Neural cell (in vitro differentiated cells): ENCODE data around the gene IGLL5. TPM values are rescaled to one million over a fixed set of nuclear protein-coding genes. Genes with fewer than 3 reads are reported as not detected.

Experiments
- H2AFZ ChIP-seq: fragments of 200-600, 300-800 bp; sonication (generic), shearing (Covaris generic); 2 replicates; pipeline ENCODE4 v1.6.0; 2014; ENCODE audit warnings: low read depth, mild to moderate bottlenecking, antibody characterized with exemption, low read length, moderate library complexity
- H3F3A ChIP-seq: fragments of 200-600 bp; shearing (Covaris generic); 2 replicates; pipeline ENCODE4 v1.6.1; 2016; ENCODE audit warnings: mild to moderate bottlenecking, moderate library complexity, mixed read lengths, antibody characterized with exemption, low read length; ENCODE audit not compliant: insufficient read depth, poor library complexity, severe bottlenecking
- H3K27ac ChIP-seq: fragments of 200-600, 300-800 bp; sonication (generic), shearing (Covaris generic); 2 replicates; pipeline ENCODE4 v1.5.1; 2014; ENCODE audit warnings: mild to moderate bottlenecking, low read length, moderate library complexity
- H3K27me3 ChIP-seq: fragments of 300-800, 200-600 bp; sonication (generic), shearing (Covaris generic); 2 replicates; pipeline ENCODE4 v1.6.0; 2014; ENCODE audit warnings: mild to moderate bottlenecking, low read depth, low read length, moderate library complexity; ENCODE audit not compliant: insufficient read depth
- H3K36me3 ChIP-seq: fragments of 300-800, 200-600 bp; sonication (generic), shearing (Covaris generic); 2 replicates; pipeline ENCODE4 v1.5.1; 2014; ENCODE audit warnings: mild to moderate bottlenecking, antibody characterized with exemption, low read length, moderate library complexity; ENCODE audit not compliant: insufficient read depth
- H3K4me2 ChIP-seq: fragments of 300-800, 200-600 bp; sonication (generic), shearing (Covaris generic); 2 replicates; pipeline ENCODE4 v1.6.0; 2014; ENCODE audit warnings: mild to moderate bottlenecking, low read length
- H3K4me3 ChIP-seq: fragments of 300-800, 200-600 bp; sonication (generic), shearing (Covaris generic); 2 replicates; pipeline ENCODE4 v1.5.1; 2014; ENCODE audit warnings: mild to moderate bottlenecking, low read length, moderate library complexity
- H3K79me2 ChIP-seq: fragments of 200-600 bp; shearing (Covaris generic); replicated peaks from 2 replicates; pipeline ENCODE4 v1.6.0; 2014; ENCODE audit warnings: mild to moderate bottlenecking, low read length, moderate library complexity; ENCODE audit not compliant: insufficient read depth
- H3K9ac ChIP-seq: fragments of 300-800, 200-600 bp; sonication (generic), shearing (Covaris generic); 2 replicates; pipeline ENCODE4 v1.6.1; 2016; ENCODE audit warnings: mild to moderate bottlenecking, low read length, mixed read lengths
- H3K9me2 ChIP-seq: fragments of 200-600 bp; shearing (Covaris generic); 2 replicates; pipeline ENCODE4 v1.6.1; 2016; ENCODE audit warnings: mild to moderate bottlenecking, low read length, mixed read lengths; ENCODE audit not compliant: insufficient read depth
- H3K9me3 ChIP-seq: fragments of 200-600, 300-800 bp; sonication (generic), shearing (Covaris generic); 2 replicates; pipeline ENCODE4 v1.6.1; 2016; ENCODE audit warnings: mild to moderate bottlenecking, mixed run types, low read length, moderate library complexity, mixed read lengths
- H4K20me1 ChIP-seq: fragments of 200-600 bp; shearing (Covaris generic); 2 replicates; pipeline ENCODE4 v1.6.1; 2016; ENCODE audit warnings: mild to moderate bottlenecking, mixed run types; ENCODE audit not compliant: insufficient read depth
- CTCF ChIP-seq: fragments of 450-650 bp; IDR thresholded peaks from 2 replicates; pipeline ENCODE4 v1.5.1; 2014; ENCODE audit warnings: antibody characterized with exemption, mild to moderate bottlenecking, moderate library complexity; ENCODE audit not compliant: poor library complexity, severe bottlenecking
- EP300 ChIP-seq: fragments of 450-650 bp; conservative IDR thresholded peaks from 2 replicates; pipeline ENCODE4 v1.6.1; 2014; ENCODE audit warnings: antibody characterized with exemption, mild to moderate bottlenecking, moderate library complexity; ENCODE audit not compliant: poor library complexity, severe bottlenecking
- EZH2 ChIP-seq: fragments of 200-600, 300-800 bp; shearing (Covaris generic), sonication (generic); IDR thresholded peaks from 2 replicates; pipeline ENCODE4 v1.6.1; 2014; ENCODE audit warnings: antibody characterized with exemption, low read length, borderline replicate concordance, mild to moderate bottlenecking; ENCODE audit not compliant: insufficient read depth, poor library complexity, severe bottlenecking
- MXI1 ChIP-seq: fragments of 450-650 bp; conservative IDR thresholded peaks from 2 replicates; pipeline ENCODE4 v1.6.1; 2014; ENCODE audit warnings: antibody characterized with exemption, mild to moderate bottlenecking; ENCODE audit not compliant: poor library complexity, severe bottlenecking
- POLR2AphosphoS5 ChIP-seq: IDR thresholded peaks from 2 replicates; pipeline ENCODE4 v1.6.1; 2012
- RAD21 ChIP-seq: fragments of 450-650 bp; conservative IDR thresholded peaks from 2 replicates; pipeline ENCODE4 v1.6.1; 2014; ENCODE audit warnings: antibody characterized with exemption, mild to moderate bottlenecking, moderate library complexity
- SMC3 ChIP-seq: fragments of 450-650 bp; conservative IDR thresholded peaks from 2 replicates; pipeline ENCODE4 v1.6.1; 2014; ENCODE audit warnings: antibody characterized with exemption, mild to moderate bottlenecking, moderate library complexity; ENCODE audit not compliant: poor library complexity
- TAF1 ChIP-seq: IDR thresholded peaks from 2 replicates; pipeline ENCODE4 v1.6.1; 2012; ENCODE audit warnings: low read depth
- polyA plus RNA-seq: library from polyadenylated mRNA; depleted of rRNA; stranded (reverse); fragments of >200 nt; gene quantifications from 2 replicates; pipeline ENCODE4 v1.2.3, GENCODE V29; 2014
- TF ChIP-seq, protein P1 (sequence below): IDR thresholded peaks from 2 replicates; pipeline ENCODE4 v1.6.1; 2012; ENCODE audit warnings: borderline replicate concordance

The IGLL5 gene
- polyA plus RNA-seq, 1 donor from 2014 or later: 0.19 TPM

DNA sequence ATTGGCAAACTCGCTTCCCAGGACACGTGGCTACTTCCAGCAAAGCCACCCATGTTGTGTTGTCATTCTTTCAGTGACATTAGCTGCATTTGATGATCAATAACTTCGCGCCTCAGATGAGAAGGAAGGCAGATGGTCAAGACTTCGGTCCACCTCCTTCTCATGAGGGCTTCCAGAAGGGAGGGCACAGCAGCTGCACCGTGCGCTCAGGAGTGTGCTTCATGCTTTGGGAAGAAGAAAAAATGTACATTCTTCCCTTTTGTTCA, 25.3 kb downstream of the IGLL5 start:
- Histone ChIP-seq H2AFZ (no peak overlapping the region), H3K9me3 (no peaks in the 10 kb centered on the region), H4K20me1 (no peaks in the 10 kb centered on the region), H3K9ac (no peak overlapping the region), H3K4me2 (no peak overlapping the region), H3K27me3 (no peaks in the 10 kb centered on the region), H3F3A (no peaks in the 10 kb centered on the region), H3K79me2 (no peaks in the 10 kb centered on the region), H3K9me2 (no peaks in the 10 kb centered on the region), H3K27ac (no peak overlapping the region), H3K4me3 (no peak overlapping the region), H3K36me3 (no peaks in the 10 kb centered on the region)
- TF ChIP-seq MXI1 (no peak), TAF1 (no peak), POLR2AphosphoS5 (no peak), CTCF (no peak), EP300 (no peak), EZH2 (no peak), RAD21 (no peak), SMC3 (no peak)
- TF ChIP-seq, protein P1, sequence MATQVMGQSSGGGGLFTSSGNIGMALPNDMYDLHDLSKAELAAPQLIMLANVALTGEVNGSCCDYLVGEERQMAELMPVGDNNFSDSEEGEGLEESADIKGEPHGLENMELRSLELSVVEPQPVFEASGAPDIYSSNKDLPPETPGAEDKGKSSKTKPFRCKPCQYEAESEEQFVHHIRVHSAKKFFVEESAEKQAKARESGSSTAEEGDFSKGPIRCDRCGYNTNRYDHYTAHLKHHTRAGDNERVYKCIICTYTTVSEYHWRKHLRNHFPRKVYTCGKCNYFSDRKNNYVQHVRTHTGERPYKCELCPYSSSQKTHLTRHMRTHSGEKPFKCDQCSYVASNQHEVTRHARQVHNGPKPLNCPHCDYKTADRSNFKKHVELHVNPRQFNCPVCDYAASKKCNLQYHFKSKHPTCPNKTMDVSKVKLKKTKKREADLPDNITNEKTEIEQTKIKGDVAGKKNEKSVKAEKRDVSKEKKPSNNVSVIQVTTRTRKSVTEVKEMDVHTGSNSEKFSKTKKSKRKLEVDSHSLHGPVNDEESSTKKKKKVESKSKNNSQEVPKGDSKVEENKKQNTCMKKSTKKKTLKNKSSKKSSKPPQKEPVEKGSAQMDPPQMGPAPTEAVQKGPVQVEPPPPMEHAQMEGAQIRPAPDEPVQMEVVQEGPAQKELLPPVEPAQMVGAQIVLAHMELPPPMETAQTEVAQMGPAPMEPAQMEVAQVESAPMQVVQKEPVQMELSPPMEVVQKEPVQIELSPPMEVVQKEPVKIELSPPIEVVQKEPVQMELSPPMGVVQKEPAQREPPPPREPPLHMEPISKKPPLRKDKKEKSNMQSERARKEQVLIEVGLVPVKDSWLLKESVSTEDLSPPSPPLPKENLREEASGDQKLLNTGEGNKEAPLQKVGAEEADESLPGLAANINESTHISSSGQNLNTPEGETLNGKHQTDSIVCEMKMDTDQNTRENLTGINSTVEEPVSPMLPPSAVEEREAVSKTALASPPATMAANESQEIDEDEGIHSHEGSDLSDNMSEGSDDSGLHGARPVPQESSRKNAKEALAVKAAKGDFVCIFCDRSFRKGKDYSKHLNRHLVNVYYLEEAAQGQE: no peak

DNA sequence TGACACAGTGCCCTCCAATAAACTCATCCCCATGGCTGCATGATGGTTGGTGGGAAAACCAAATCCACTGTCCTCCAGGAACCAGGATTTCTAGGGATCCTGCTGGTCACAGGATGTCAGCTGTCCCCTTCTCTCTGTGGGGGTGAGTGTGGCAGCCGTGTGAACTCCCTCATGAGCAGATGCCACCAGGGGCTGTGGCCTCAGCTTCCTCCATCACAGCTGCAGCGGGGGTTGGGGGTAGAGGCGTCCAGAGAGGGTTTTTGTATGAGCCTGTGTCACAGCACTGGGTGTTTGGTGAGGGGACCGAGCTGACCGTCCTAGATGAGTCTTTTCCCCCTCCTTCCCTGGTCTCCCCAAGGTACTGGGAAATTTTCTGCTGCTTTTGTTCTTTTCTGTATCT, 26.4 kb downstream of the IGLL5 start:
- Histone ChIP-seq H3K79me2 (no peaks in the 10 kb centered on the region), H3K36me3 (no peaks in the 10 kb centered on the region), H3K9me3 (no peaks in the 10 kb centered on the region), H3F3A (no peaks in the 10 kb centered on the region), H3K9me2 (no peaks in the 10 kb centered on the region), H4K20me1 (no peaks in the 10 kb centered on the region), H3K27me3 (no peaks in the 10 kb centered on the region), H3K4me3 (no peak overlapping the region), H3K9ac (no peak overlapping the region), H3K4me2 (no peak overlapping the region), H2AFZ (no peak overlapping the region), H3K27ac (no peak overlapping the region)
- TF ChIP-seq EZH2: no peak
- TF ChIP-seq EP300: no peak
- TF ChIP-seq TAF1: no peak
- TF ChIP-seq CTCF: no peak
- TF ChIP-seq, protein P1: no peak
- TF ChIP-seq POLR2AphosphoS5: no peak
- TF ChIP-seq SMC3: no peak
